K562 (cell line): ENCODE results near the gene GRIA1. TPM values are rescaled to one million over a fixed set of nuclear protein-coding genes. Genes with fewer than 3 reads are reported as not detected.

Experiments
- ATAC-seq: fragments of 200-7000 bp; cut with Tn5 transposase; 3 replicates; pipeline ENCODE4 v1.9.1; 2020; ENCODE audit warnings: moderate library complexity
- BruUV-seq: library from RNA; stranded (reverse); fragments of 400-500 nt; replicated peaks from 2 replicates; lab custom pipeline; 2021; lab: Mats Ljungman, UMichigan
- CTCF ChIA-PET: fragments of 300-600 bp; formaldehyde crosslinking; extraction: SDS; loops from one replicate; lab custom pipeline; 2021; ENCODE audit warnings: low intra/inter-chr PET ratio; lab: Yijun Ruan, JAX
- POLR2A ChIA-PET: fragments of 300-600, 350-650 bp; sonication (Branson Sonifier 250); formaldehyde crosslinking; extraction: SDS; loops from one replicate; lab custom pipeline; 2021; ENCODE audit warnings: antibody characterized with exemption, inconsistent platforms; lab: Yijun Ruan, JAX
- DNase-seq, 4 experiments: peaks; one replicate each; pipeline versions ENCODE4 v3.0.0 to v3.0.0-alpha.2; 2011 to 2018; ENCODE audit warnings: low spot score in 3 of 4, mixed read lengths in 3 of 4; ENCODE audit errors: extremely low read depth in 1 of 4
- FAIRE-seq: peaks from 2 replicates; lab custom pipeline; 2011; peaks lifted over from hg19 to GRCh38; lab: Jason Lieb, UNC
- H2AFZ ChIP-seq: 2 replicates; pipeline ENCODE4 v1.6.0; 2011; ENCODE audit warnings: low read depth, low read length, control low read depth, inconsistent platforms
- H3K27ac ChIP-seq: fragments of 200-600 bp; 3 replicates; pipeline ENCODE4 v1.8.0; 2011; ENCODE audit warnings: low read depth, mild to moderate bottlenecking, control low read depth, inconsistent platforms, low read length, moderate library complexity, mixed read lengths; ENCODE audit errors: extremely low read depth
- H3K27me3 ChIP-seq, 2 experiments: fragments of 300-600 bp in 1 of 2; 2 replicates in 1 of 2; 3 replicates in 1 of 2; pipeline versions ENCODE4 v1.6.0 to v1.8.0; 2011; ENCODE audit warnings: inconsistent platforms in 2 of 2, low read length in 2 of 2, mild to moderate bottlenecking in 1 of 2, mixed read lengths in 1 of 2, moderate library complexity in 1 of 2; ENCODE audit not compliant: control insufficient read depth in 2 of 2, insufficient read depth in 2 of 2
- H3K36me3 ChIP-seq: fragments of 300-600 bp; 3 replicates; pipeline ENCODE4 v1.8.0; 2011; ENCODE audit warnings: mild to moderate bottlenecking, low read length, inconsistent platforms; ENCODE audit not compliant: control insufficient read depth, insufficient read depth
- H3K4me1 ChIP-seq, 2 experiments: fragments of 200-600 bp in 1 of 2; replicated peaks in 1 of 2; 2 replicates in 1 of 2; 3 replicates in 1 of 2; pipeline versions ENCODE4 v1.5.1 to v1.8.0; 2011; ENCODE audit warnings: inconsistent platforms in 2 of 2, low read length in 2 of 2, mild to moderate bottlenecking in 1 of 2, mixed read lengths in 1 of 2, moderate library complexity in 1 of 2; ENCODE audit not compliant: control insufficient read depth in 2 of 2, insufficient read depth in 2 of 2
- H3K4me2 ChIP-seq: 2 replicates; pipeline ENCODE4 v1.6.1; 2011; ENCODE audit warnings: low read length, control low read depth, inconsistent platforms, mixed read lengths; ENCODE audit not compliant: insufficient read depth
- H3K4me3 ChIP-seq: fragments of 200-600 bp; sonication (generic), shearing (Covaris generic); 2 replicates; pipeline ENCODE4 v1.5.1; 2016; ENCODE audit warnings: control low read depth, inconsistent platforms
- H3K79me2 ChIP-seq: fragments of 200-600 bp; 3 replicates; pipeline ENCODE4 v1.8.0; 2011; ENCODE audit warnings: low read length, inconsistent platforms; ENCODE audit not compliant: control insufficient read depth, insufficient read depth
- H3K9ac ChIP-seq, 2 experiments: 2 replicates each; pipeline versions ENCODE4 v1.6.0 to v1.6.1; 2011; ENCODE audit warnings: low read depth in 2 of 2, low read length in 2 of 2, control low read depth in 1 of 2, inconsistent platforms in 1 of 2, mild to moderate bottlenecking in 1 of 2, mixed read lengths in 1 of 2; ENCODE audit not compliant: insufficient read depth in 1 of 2
- H3K9me1 ChIP-seq: one replicate; pipeline ENCODE4 v1.6.0; 2011; ENCODE audit warnings: inconsistent platforms, mild to moderate bottlenecking, low read length, moderate library complexity; ENCODE audit not compliant: control insufficient read depth, insufficient read depth
- H3K9me3 ChIP-seq: replicated peaks from 2 replicates; pipeline ENCODE4 v1.5.1; 2011; ENCODE audit warnings: low read depth, low read length, inconsistent platforms; ENCODE audit not compliant: control insufficient read depth, insufficient read depth
- H4K20me1 ChIP-seq: replicated peaks from 2 replicates; pipeline ENCODE4 v1.6.1; 2011; ENCODE audit warnings: low read length, inconsistent platforms, mixed read lengths; ENCODE audit not compliant: control insufficient read depth, insufficient read depth
- CEBPB ChIP-seq: fragments of 450-650 bp; IDR thresholded peaks from 2 replicates; pipeline ENCODE4 v1.6.1; 2016; ENCODE audit warnings: missing genetic modification characterization, missing compliant biosample characterization
- GATAD2B ChIP-seq: fragments of 450-650 bp; IDR thresholded peaks from 2 replicates; pipeline ENCODE4 v1.6.1; 2017; ENCODE audit warnings: mild to moderate bottlenecking, borderline replicate concordance
- PML ChIP-seq: IDR thresholded peaks from 2 replicates; pipeline ENCODE4 v1.6.1; 2012; ENCODE audit warnings: low read length, inconsistent platforms
- POLR2A ChIP-seq: fragments of 450-650 bp; conservative IDR thresholded peaks from 2 replicates; pipeline ENCODE4 v1.6.1; 2016
- PRPF4 ChIP-seq: fragments of 200-400 bp; formaldehyde crosslinking; IDR thresholded peaks from one replicate; pipeline ENCODE4 v1.6.1; 2017; ENCODE audit warnings: low read length, low read depth, mild to moderate bottlenecking; ENCODE audit not compliant: insufficient read depth, poor library complexity, severe bottlenecking
- SRSF3 ChIP-seq: fragments of 200-400 bp; formaldehyde crosslinking; IDR thresholded peaks from 2 replicates; pipeline ENCODE4 v1.6.1; 2016; ENCODE audit warnings: mild to moderate bottlenecking, low read length, moderate library complexity; ENCODE audit not compliant: insufficient read depth
- ZBTB7A ChIP-seq: IDR thresholded peaks from 2 replicates; pipeline ENCODE4 v1.6.1; 2011; ENCODE audit warnings: low read depth, mild to moderate bottlenecking, low read length, moderate library complexity, borderline replicate concordance; ENCODE audit not compliant: control insufficient read depth
- ZC3H8 ChIP-seq: fragments of 450-650 bp; IDR thresholded peaks from 2 replicates; pipeline ENCODE4 v1.6.1; 2017
- ZNF12 ChIP-seq: sonication (generic); formaldehyde crosslinking; IDR thresholded peaks from 2 replicates; pipeline ENCODE4 v1.4.0; 2020; ENCODE audit warnings: mild to moderate bottlenecking, missing genetic modification reagents
- ZNF79 ChIP-seq: fragments of 250-450 bp; sonication (Bioruptor Pico); IDR thresholded peaks from 2 replicates; pipeline ENCODE4 v1.4.0; 2020; ENCODE audit warnings: low read depth, mild to moderate bottlenecking, moderate library complexity
- WGBS: fragments of 100-300 bp; shearing (Covaris generic); methylation state at CpG from one replicate; pipeline ENCODE4 v1.1.6; 2016; ENCODE audit warnings: low coverage, mixed read lengths; ENCODE audit not compliant: insufficient coverage; ENCODE audit errors: missing lambda C conversion rate; 5-methylcytosine and 5-hydroxymethylcytosine counted together
- in situ Hi-C: fragments of 300-500 bp; cut with MboI; formaldehyde crosslinking; loops from 4 replicates; pipeline ENCODE4 v1.15.0; 2018; ENCODE audit warnings: inconsistent platforms, mixed read lengths
- intact Hi-C: fragments of 100-400 bp; cut with micrococcal nuclease; formaldehyde crosslinking; loops from 2 replicates; pipeline ENCODE4 v1.14.2; 2022
- polyA plus RNA-seq, 8 experiments: library from polyadenylated mRNA; depleted of rRNA in 4 of 8; stranded (reverse) in 5 of 8; unstranded in 3 of 8; fragments of >200 nt; fragmentation: Nextera tagmentation in 2 of 8; fragmentation: Illumina TruSeq in 1 of 8; extraction: Ambion mirVana in 2 of 8; extraction: Trizol in 1 of 8; gene quantifications; 2 replicates each; pipeline versions ENCODE4 v1.2.1 to v1.2.3, GENCODE V29; 2011 to 2014; ENCODE audit warnings: inconsistent platforms in 1 of 8, missing spikeins in 1 of 8
- total RNA-seq, 7 experiments: library from RNA; depleted of rRNA in 6 of 7; stranded (reverse); fragments of >200 nt in 6 of 7; fragmentation: Illumina TruSeq in 2 of 7; extraction: Trizol in 2 of 7; gene quantifications; 2 replicates each; pipeline versions ENCODE4 v1.2.1 to v1.2.3, GENCODE V29; 2011 to 2021; ENCODE audit warnings: low replicate concordance in 1 of 7
- TF ChIP-seq, protein P1 (sequence below): sonication (generic); formaldehyde crosslinking; IDR thresholded peaks from 2 replicates; pipeline ENCODE4 v1.8.0; 2022; ENCODE audit warnings: mild to moderate bottlenecking, missing genetic modification reagents
- TF ChIP-seq, protein P2 (sequence below): IDR thresholded peaks from 2 replicates; pipeline ENCODE4 v1.6.1; 2014; ENCODE audit warnings: antibody characterized with exemption

The GRIA1 gene
- total and polyA plus RNA-seq, 9 of the 15 experiments (the other 6 are each of a cell fraction or from before 2014, with no cell fraction given): not detected

- WGBS: 0% methylated on average over 3 of the region's 3 CpGs
- Histone ChIP-seq H3K9me1 (no peaks in the 10 kb centered on the region), H3K27ac (no peak overlapping the region), H3K79me2 (no peaks in the 10 kb centered on the region), H3K36me3 (no peaks in the 10 kb centered on the region), H2AFZ (no peak overlapping the region), H3K9ac (no peak overlapping the region), H3K4me1 (no peaks in the 10 kb centered on the region), H4K20me1 (no peaks in the 10 kb centered on the region), H3K27me3 (no peaks in the 10 kb centered on the region), H3K4me2 (no peak overlapping the region), H3K9me3 (no peaks in the 10 kb centered on the region), H3K4me3 (no peak overlapping the region)
- DNase-seq (no peak), ATAC-seq (no peak), FAIRE-seq (no peak)
- BruUV-seq: no TSS peak
- ChIA-PET CTCF (no interaction called here), POLR2A (interaction anchor here (1.7 kb wide), 1 partner anchor 14 kb away, joined by 3 read pairs; no protein-coding TSS in a partner anchor)
- in situ Hi-C loops (no loop called here), intact Hi-C loops (no loop called here)
- no peak for TF ChIP-seq ZNF79 (CRISPR knock-in tag)
- no peak for TF ChIP-seq PRPF4
- TF ChIP-seq ZBTB7A: no peak
- no peak for TF ChIP-seq CEBPB (tag)
These were observed 164.7 kb downstream of the GRIA1 start for GRCh38 chr5:153655201-153655510.

GRCh38 chr5:153658149-153658548, 167.7 kb downstream of the GRIA1 start:
- WGBS: 0% methylated on average over 1 of the region's 1 CpG
- no peaks in the 10 kb centered on the region for H3K36me3 ChIP-seq
- no peaks in the 10 kb centered on the region for H3K9me1 ChIP-seq
- ATAC-seq: no peak
- H2AFZ ChIP-seq: no peak overlapping the region
- ChIA-PET CTCF (no interaction called here), POLR2A (no interaction called here)
- H3K4me3 ChIP-seq: no peak overlapping the region
- in situ Hi-C loops (no loop called here), intact Hi-C loops (no loop called here)
- FAIRE-seq: no peak
- H3K9ac ChIP-seq: no peak overlapping the region
- no peaks in the 10 kb centered on the region for H3K4me1 ChIP-seq
- H3K9me3 ChIP-seq: no peaks in the 10 kb centered on the region
- DNase-seq: no peak
- no TSS peak for BruUV-seq
- no peaks in the 10 kb centered on the region for H4K20me1 ChIP-seq
- no peak overlapping the region for H3K27ac ChIP-seq
- no peak overlapping the region for H3K4me2 ChIP-seq
- H3K79me2 ChIP-seq: no peaks in the 10 kb centered on the region
- 0 out of 5 replicates have a peak, but pooled peaks cover 0 to 3% of the 10 kb centered on the region in 2 experiments for H3K27me3 ChIP-seq
- TF ChIP-seq GATAD2B (no peak), PML (no peak), ZC3H8 (no peak), POLR2A (no peak), ZNF12 (CRISPR knock-in tag) (no peak), SRSF3 (no peak)
- TF ChIP-seq, protein P1, sequence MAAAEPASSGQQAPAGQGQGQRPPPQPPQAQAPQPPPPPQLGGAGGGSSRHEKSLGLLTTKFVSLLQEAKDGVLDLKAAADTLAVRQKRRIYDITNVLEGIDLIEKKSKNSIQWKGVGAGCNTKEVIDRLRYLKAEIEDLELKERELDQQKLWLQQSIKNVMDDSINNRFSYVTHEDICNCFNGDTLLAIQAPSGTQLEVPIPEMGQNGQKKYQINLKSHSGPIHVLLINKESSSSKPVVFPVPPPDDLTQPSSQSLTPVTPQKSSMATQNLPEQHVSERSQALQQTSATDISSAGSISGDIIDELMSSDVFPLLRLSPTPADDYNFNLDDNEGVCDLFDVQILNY: no peak
- TF ChIP-seq, protein P2, sequence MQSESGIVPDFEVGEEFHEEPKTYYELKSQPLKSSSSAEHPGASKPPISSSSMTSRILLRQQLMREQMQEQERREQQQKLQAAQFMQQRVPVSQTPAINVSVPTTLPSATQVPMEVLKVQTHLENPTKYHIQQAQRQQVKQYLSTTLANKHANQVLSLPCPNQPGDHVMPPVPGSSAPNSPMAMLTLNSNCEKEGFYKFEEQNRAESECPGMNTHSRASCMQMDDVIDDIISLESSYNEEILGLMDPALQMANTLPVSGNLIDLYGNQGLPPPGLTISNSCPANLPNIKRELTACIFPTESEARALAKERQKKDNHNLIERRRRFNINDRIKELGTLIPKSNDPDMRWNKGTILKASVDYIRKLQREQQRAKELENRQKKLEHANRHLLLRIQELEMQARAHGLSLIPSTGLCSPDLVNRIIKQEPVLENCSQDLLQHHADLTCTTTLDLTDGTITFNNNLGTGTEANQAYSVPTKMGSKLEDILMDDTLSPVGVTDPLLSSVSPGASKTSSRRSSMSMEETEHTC: no peak
